Measurements from ENCODE around the gene SPTLC3. TPM values are rescaled to one million over a fixed set of nuclear protein-coding genes. Genes with fewer than 3 reads are reported as not detected.

Gene SPTLC3
- total and polyA plus RNA-seq, 2 of the 13 experiments (the other 11 are each of a cell fraction or from before 2014, with no cell fraction given), result 20.5 to 95.6 TPM

DNA sequence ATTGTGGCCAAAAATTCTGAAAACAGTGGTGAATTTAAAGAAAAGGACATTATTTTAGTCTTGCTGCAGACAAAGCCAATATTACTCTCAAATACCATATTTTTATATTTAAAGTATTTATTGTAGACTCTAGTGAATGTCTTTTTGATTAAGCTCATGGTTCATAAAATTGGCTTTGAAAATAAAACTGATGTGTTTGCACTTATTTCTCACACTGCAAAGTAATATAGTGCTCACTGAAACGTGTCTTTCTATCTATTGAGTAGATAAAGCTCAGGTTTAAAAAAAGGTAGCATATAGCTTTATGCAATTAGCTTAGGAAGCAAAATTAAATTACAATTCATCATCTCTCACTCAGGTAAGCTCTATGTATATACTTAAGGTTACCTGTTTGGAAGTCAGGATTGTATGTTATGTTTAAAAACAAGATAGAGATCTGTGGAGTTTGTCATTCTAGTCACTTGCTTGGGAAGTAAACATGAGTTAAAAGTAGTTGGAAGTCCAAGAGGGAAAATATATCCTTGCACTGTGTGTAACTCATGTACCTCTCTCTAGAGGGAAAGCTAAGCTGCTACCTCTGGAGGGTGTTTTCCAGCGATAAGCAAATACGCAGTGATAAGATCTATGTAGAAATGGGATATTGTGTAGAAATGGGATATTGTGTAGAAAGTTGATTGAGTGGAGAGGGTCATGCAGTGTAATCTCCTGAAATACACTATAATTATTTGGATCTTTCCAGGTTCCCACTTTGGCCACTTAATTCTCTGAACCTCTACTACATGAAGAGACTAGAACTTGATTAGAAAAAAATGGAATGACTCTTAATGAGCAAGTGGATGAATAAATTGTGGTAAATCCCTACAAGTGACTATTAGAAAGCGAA is 29.9 kb upstream of the SPTLC3 start (continued):
- TF ChIP-seq, protein P1, sequence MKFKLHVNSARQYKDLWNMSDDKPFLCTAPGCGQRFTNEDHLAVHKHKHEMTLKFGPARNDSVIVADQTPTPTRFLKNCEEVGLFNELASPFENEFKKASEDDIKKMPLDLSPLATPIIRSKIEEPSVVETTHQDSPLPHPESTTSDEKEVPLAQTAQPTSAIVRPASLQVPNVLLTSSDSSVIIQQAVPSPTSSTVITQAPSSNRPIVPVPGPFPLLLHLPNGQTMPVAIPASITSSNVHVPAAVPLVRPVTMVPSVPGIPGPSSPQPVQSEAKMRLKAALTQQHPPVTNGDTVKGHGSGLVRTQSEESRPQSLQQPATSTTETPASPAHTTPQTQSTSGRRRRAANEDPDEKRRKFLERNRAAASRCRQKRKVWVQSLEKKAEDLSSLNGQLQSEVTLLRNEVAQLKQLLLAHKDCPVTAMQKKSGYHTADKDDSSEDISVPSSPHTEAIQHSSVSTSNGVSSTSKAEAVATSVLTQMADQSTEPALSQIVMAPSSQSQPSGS (CRISPR knock-in tag; IDR thresholded peaks at IDR 0.05), result 0 out of 2 replicates have a peak, but pooled peaks have one; percentile 42
- TF ChIP-seq, protein P2, sequence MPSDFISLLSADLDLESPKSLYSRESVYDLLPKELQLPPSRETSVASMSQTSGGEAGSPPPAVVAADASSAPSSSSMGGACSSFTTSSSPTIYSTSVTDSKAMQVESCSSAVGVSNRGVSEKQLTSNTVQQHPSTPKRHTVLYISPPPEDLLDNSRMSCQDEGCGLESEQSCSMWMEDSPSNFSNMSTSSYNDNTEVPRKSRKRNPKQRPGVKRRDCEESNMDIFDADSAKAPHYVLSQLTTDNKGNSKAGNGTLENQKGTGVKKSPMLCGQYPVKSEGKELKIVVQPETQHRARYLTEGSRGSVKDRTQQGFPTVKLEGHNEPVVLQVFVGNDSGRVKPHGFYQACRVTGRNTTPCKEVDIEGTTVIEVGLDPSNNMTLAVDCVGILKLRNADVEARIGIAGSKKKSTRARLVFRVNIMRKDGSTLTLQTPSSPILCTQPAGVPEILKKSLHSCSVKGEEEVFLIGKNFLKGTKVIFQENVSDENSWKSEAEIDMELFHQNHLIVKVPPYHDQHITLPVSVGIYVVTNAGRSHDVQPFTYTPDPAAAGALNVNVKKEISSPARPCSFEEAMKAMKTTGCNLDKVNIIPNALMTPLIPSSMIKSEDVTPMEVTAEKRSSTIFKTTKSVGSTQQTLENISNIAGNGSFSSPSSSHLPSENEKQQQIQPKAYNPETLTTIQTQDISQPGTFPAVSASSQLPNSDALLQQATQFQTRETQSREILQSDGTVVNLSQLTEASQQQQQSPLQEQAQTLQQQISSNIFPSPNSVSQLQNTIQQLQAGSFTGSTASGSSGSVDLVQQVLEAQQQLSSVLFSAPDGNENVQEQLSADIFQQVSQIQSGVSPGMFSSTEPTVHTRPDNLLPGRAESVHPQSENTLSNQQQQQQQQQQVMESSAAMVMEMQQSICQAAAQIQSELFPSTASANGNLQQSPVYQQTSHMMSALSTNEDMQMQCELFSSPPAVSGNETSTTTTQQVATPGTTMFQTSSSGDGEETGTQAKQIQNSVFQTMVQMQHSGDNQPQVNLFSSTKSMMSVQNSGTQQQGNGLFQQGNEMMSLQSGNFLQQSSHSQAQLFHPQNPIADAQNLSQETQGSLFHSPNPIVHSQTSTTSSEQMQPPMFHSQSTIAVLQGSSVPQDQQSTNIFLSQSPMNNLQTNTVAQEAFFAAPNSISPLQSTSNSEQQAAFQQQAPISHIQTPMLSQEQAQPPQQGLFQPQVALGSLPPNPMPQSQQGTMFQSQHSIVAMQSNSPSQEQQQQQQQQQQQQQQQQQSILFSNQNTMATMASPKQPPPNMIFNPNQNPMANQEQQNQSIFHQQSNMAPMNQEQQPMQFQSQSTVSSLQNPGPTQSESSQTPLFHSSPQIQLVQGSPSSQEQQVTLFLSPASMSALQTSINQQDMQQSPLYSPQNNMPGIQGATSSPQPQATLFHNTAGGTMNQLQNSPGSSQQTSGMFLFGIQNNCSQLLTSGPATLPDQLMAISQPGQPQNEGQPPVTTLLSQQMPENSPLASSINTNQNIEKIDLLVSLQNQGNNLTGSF (CRISPR knock-in tag; IDR thresholded peaks at IDR 0.05), result no peak
- TF ChIP-seq ZBTB20 (CRISPR knock-in tag; IDR thresholded peaks at IDR 0.05; ENCODE audit: borderline replicate concordance, low read depth) (peak; percentile 96), SALL1 (CRISPR knock-in tag; IDR thresholded peaks at IDR 0.05) (peak; percentile 90; the same call in 1 of the 2 replicates)
